Sigmoid colon (tissue), 4 donors: ENCODE measurements around the gene PHKB.

Experiments used
- CTCF ChIP-seq, 4 experiments: fragments of 450-650 bp in 3 of 4; fragments of 200-600 bp in 1 of 4; IDR thresholded peaks; one replicate each; pipeline ENCODE4 v1.5.1; 2016 to 2019; ENCODE audit warnings: antibody characterized with exemption in 4 of 4, mild to moderate bottlenecking in 3 of 4, moderate library complexity in 2 of 4
- EP300 ChIP-seq, 4 donors: sonication (generic); formaldehyde crosslinking; IDR thresholded peaks; one replicate each; pipeline ENCODE4 v1.6.1; 2017; ENCODE audit warnings: antibody characterized with exemption in 4 of 4
- POLR2A ChIP-seq, 2 donors: fragments of 450-650 bp; IDR thresholded peaks; one replicate each; pipeline ENCODE4 v1.6.1; 2016; ENCODE audit warnings: antibody characterized with exemption in 2 of 2, mild to moderate bottlenecking in 2 of 2, moderate library complexity in 2 of 2
- POLR2AphosphoS5 ChIP-seq, 4 donors: sonication (generic); formaldehyde crosslinking; IDR thresholded peaks; one replicate each; pipeline ENCODE4 v1.6.1; 2017; ENCODE audit warnings: antibody characterized with exemption in 4 of 4

DNA sequence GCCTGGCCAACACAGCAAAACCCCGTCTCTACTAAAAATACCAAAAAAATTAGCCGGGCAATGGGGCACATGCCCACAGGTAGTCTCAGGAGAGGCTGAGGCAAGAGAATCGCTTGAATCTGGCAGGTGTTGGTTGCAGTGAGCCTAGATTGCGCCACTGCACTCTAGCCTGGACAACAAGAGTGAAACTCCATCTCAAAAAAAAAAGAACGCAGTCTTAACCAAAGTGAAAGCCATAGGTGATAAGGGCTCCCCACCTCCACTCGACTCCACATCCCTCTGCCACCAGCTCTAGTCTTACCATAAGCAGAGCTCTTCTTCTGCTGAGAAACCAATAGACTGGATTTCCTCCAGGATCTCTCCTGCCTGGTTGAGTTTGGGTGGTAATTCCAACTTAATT, 266.0 kb downstream of the PHKB start:
- TF ChIP-seq CTCF (IDR thresholded peaks at IDR 0.05) (no peak), EP300 (IDR thresholded peaks at IDR 0.05) (no peak), POLR2A (IDR thresholded peaks at IDR 0.05) (no peak), POLR2AphosphoS5 (IDR thresholded peaks at IDR 0.05) (no peak)
